Measurements from ENCODE around the gene SLC1A3.

- TF ChIP-seq ZZZ3 (IDR thresholded peaks at IDR 0.05; ENCODE audit: control insufficient read depth, insufficient read length, low read depth): no peak
- TF ChIP-seq E2F8 (IDR thresholded peaks at IDR 0.05; ENCODE audit: low read depth, partially characterized antibody): no peak
- TF ChIP-seq POLR2A (IDR thresholded peaks at IDR 0.05; ENCODE audit: low read depth, low read length): no peak
- no peak for TF ChIP-seq HCFC1 (IDR thresholded peaks at IDR 0.05; ENCODE audit: low read length)
- no peak for TF ChIP-seq FOS (IDR thresholded peaks at IDR 0.05; ENCODE audit: borderline replicate concordance, extremely low read depth, insufficient read length)
- TF ChIP-seq RAD21 (IDR thresholded peaks at IDR 0.05; ENCODE audit: insufficient read depth, low read depth, low read length): no peak
- no peak for TF ChIP-seq CTCF (IDR thresholded peaks at IDR 0.05 in 2 of 3, conservative IDR thresholded peaks at IDR 0.05 in 1 of 3; ENCODE audit: control insufficient read depth in 2 of 3, extremely low read depth in 1 of 3, insufficient read depth in 1 of 3, low read depth in 3 of 3, low read length in 3 of 3)
- no peak for TF ChIP-seq EZH2 (IDR thresholded peaks at IDR 0.05; ENCODE audit: borderline replicate concordance, control insufficient read depth, low read depth, low read length)
- TF ChIP-seq BCLAF1 (IDR thresholded peaks at IDR 0.05): no peak
- no peak for TF ChIP-seq FOXM1 (IDR thresholded peaks at IDR 0.05; ENCODE audit: low read depth, low read length)
- TF ChIP-seq SMC3 (IDR thresholded peaks at IDR 0.05; ENCODE audit: borderline replicate concordance, low read length): no peak
- no peak for TF ChIP-seq PRDM15 (CRISPR knock-in tag; IDR thresholded peaks at IDR 0.05)
- no peak for TF ChIP-seq SMARCA5 (IDR thresholded peaks at IDR 0.05)
These were observed 30.7 kb downstream of the SLC1A3 start for GRCh38 chr5:36637101-36637500.
